Left hindlimb (tissue), 1 donor: Measurements from ENCODE around the gene TUBAL3.

ENCODE experiments used
- DNase-seq: peaks from one replicate; pipeline ENCODE4 v3.0.0-alpha.2; 2018

TUBAL3 gene

GRCh38 chr10:5404208-5405041 lies at the start of gene TUBAL3:
TUBAL3 (minus strand) TSS chr10:5404828; CDS start chr10:5404792, 36 bp downstream.
- no peak for DNase-seq

- no peak for DNase-seq
Observed at GRCh38 chr10:5453749-5454489, 49.3 kb upstream of the TUBAL3 start.

GRCh38 chr10:5450605-5451384 lies 46.2 kb upstream of the TUBAL3 start:
- DNase-seq: no peak

GRCh38 chr10:5449823-5450222 lies 45.2 kb upstream of the TUBAL3 start:
- peak; percentile 80 for DNase-seq

- no peak for DNase-seq
Observed at GRCh38 chr10:5449227-5449626, 44.6 kb upstream of the TUBAL3 start.

GRCh38 chr10:5448333-5449001 lies 43.8 kb upstream of the TUBAL3 start:
- DNase-seq: no peak

GRCh38 chr10:5447611-5448071 lies 43.0 kb upstream of the TUBAL3 start:
- DNase-seq: no peak

GRCh38 chr10:5447056-5447455 lies 42.4 kb upstream of the TUBAL3 start:
- no peak for DNase-seq

GRCh38 chr10:5446390-5446926 lies 41.8 kb upstream of the TUBAL3 start:
- peak; percentile 96 for DNase-seq

- DNase-seq: no peak
Observed at GRCh38 chr10:5445006-5445405, 40.4 kb upstream of the TUBAL3 start.

GRCh38 chr10:5443429-5443828 lies 38.8 kb upstream of the TUBAL3 start:
- no peak for DNase-seq

- no peak for DNase-seq
Observed at GRCh38 chr10:5442990-5443370, 38.4 kb upstream of the TUBAL3 start.

- no peak for DNase-seq
Observed at GRCh38 chr10:5442065-5442989, 37.7 kb upstream of the TUBAL3 start.

GRCh38 chr10:5441106-5441505 lies 36.5 kb upstream of the TUBAL3 start:
- DNase-seq: no peak

- no peak for DNase-seq
Observed at GRCh38 chr10:5440206-5440605, 35.6 kb upstream of the TUBAL3 start.

GRCh38 chr10:5435328-5435727 lies 30.7 kb upstream of the TUBAL3 start:
- DNase-seq: no peak

- no peak for DNase-seq
Observed at GRCh38 chr10:5434017-5434753, 29.6 kb upstream of the TUBAL3 start.

- DNase-seq: no peak
Observed at GRCh38 chr10:5433182-5433581, 28.6 kb upstream of the TUBAL3 start.

- DNase-seq: no peak
Observed at GRCh38 chr10:5428133-5428532, 23.5 kb upstream of the TUBAL3 start.

- no peak for DNase-seq
Observed at GRCh38 chr10:5424751-5425150, 20.1 kb upstream of the TUBAL3 start.

GRCh38 chr10:5423771-5424170 lies 19.1 kb upstream of the TUBAL3 start:
- no peak for DNase-seq
